Ovary (tissue), 3 donors: ENCODE measurements around the gene CNNM4.

Experiments used
- EP300 ChIP-seq: sonication (generic); formaldehyde crosslinking; IDR thresholded peaks from one replicate; pipeline ENCODE4 v1.6.1; 2017; ENCODE audit warnings: antibody characterized with exemption
- POLR2A ChIP-seq: fragments of 450-650 bp; IDR thresholded peaks from one replicate; pipeline ENCODE4 v1.6.1; 2017; ENCODE audit warnings: antibody characterized with exemption, mild to moderate bottlenecking, moderate library complexity
- TF ChIP-seq, protein P1 (sequence below), 3 donors: fragments of 450-650 bp in 2 of 3; fragments of 200-600 bp in 1 of 3; IDR thresholded peaks; one replicate each; pipeline versions ENCODE4 v1.5.1 to v1.8.0; 2016 to 2022; ENCODE audit warnings: antibody characterized with exemption in 3 of 3, mild to moderate bottlenecking in 1 of 3
- donor health status: DM: no; HTN: no; CAD: no.

DNA sequence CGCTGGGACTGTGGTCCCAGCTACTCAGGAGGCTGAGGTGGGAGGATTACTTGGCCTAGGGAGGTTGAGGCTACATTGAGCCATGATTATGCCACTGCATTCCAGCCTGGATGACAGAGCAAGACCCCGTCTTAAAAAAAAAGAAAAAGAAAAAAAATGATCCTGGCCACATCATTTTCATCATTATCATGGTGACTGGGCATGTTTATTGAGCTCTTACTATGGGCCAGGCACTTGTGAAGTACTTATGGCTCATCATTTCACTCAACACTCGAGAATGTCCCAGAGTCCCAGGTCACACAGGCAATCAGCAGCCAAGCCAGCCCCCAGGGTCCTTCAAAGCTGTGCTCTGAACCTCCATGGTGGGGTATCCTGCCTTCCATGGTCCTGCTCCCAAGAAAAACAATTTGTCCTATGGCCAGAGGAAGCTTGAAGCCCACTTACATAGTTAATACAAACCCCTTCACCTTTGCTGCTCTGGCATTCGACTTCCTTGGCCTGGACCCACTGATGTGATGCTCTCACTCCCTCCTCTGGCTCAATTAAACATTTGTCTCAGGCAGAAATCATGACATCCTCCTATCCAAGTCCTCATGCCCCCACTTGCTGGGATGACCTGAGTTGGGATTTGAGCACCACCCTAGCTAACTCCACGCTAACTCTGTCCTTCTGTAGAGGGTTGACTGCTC, 3.8 kb upstream of the CNNM4 start:
- TF ChIP-seq, protein P1, sequence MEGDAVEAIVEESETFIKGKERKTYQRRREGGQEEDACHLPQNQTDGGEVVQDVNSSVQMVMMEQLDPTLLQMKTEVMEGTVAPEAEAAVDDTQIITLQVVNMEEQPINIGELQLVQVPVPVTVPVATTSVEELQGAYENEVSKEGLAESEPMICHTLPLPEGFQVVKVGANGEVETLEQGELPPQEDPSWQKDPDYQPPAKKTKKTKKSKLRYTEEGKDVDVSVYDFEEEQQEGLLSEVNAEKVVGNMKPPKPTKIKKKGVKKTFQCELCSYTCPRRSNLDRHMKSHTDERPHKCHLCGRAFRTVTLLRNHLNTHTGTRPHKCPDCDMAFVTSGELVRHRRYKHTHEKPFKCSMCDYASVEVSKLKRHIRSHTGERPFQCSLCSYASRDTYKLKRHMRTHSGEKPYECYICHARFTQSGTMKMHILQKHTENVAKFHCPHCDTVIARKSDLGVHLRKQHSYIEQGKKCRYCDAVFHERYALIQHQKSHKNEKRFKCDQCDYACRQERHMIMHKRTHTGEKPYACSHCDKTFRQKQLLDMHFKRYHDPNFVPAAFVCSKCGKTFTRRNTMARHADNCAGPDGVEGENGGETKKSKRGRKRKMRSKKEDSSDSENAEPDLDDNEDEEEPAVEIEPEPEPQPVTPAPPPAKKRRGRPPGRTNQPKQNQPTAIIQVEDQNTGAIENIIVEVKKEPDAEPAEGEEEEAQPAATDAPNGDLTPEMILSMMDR (IDR thresholded peaks at IDR 0.05), result no peak
- TF ChIP-seq POLR2A (no peak), EP300 (no peak)
